ENCODE results near the gene SNX9.

The SNX9 gene

GRCh38 chr6:157867981-157868380, 44.9 kb downstream of the SNX9 start:
- Mint-ChIP-seq H3K36me3 (ENCODE audit: low read depth) (peaks cover 18% of the 10 kb centered on the region), H3K27me3 (ENCODE audit: low read depth, poor library complexity) (no peaks in the 10 kb centered on the region), H3K9me3 (no peaks in the 10 kb centered on the region), H3K4me1 (peaks cover 20% of the 10 kb centered on the region), H3K27ac (no peak overlapping the region), H3K4me3 (no peak overlapping the region)
- TF ChIP-seq, protein P1, sequence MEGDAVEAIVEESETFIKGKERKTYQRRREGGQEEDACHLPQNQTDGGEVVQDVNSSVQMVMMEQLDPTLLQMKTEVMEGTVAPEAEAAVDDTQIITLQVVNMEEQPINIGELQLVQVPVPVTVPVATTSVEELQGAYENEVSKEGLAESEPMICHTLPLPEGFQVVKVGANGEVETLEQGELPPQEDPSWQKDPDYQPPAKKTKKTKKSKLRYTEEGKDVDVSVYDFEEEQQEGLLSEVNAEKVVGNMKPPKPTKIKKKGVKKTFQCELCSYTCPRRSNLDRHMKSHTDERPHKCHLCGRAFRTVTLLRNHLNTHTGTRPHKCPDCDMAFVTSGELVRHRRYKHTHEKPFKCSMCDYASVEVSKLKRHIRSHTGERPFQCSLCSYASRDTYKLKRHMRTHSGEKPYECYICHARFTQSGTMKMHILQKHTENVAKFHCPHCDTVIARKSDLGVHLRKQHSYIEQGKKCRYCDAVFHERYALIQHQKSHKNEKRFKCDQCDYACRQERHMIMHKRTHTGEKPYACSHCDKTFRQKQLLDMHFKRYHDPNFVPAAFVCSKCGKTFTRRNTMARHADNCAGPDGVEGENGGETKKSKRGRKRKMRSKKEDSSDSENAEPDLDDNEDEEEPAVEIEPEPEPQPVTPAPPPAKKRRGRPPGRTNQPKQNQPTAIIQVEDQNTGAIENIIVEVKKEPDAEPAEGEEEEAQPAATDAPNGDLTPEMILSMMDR (IDR thresholded peaks at IDR 0.05) = no peak
- no peak for DNase-seq

DNA sequence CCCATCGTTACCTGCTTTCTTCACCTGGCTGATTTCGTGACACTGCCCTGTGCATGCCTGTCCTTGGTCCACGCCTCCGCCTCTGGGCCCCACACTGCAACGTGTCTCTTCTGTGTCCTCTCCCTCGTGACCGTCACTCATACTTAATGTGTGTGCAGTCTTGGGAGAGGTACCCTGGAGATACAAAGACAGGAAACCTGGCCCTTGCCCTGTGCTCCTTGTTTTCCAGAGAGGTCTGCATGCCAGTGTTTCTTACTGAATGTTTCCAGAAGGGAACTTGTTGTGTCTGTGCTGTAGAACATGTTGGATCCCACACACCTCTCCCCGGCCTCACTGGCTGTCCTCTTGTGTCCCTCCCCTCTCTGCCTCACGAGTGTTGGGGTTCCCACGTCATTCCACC, 45.8 kb downstream of the SNX9 start:
- no peak for DNase-seq
- H3K9me3 Mint-ChIP-seq = no peaks in the 10 kb centered on the region
- no peaks in the 10 kb centered on the region for H3K27me3 Mint-ChIP-seq (ENCODE audit: low read depth, poor library complexity)
- peaks cover 13% of the 10 kb centered on the region for H3K4me1 Mint-ChIP-seq
- H3K36me3 Mint-ChIP-seq (ENCODE audit: low read depth) = peaks cover 15% of the 10 kb centered on the region
- H3K4me3 Mint-ChIP-seq = no peak overlapping the region
- no peak overlapping the region for H3K27ac Mint-ChIP-seq
- TF ChIP-seq, protein P1 (IDR thresholded peaks at IDR 0.05) = no peak

DNA sequence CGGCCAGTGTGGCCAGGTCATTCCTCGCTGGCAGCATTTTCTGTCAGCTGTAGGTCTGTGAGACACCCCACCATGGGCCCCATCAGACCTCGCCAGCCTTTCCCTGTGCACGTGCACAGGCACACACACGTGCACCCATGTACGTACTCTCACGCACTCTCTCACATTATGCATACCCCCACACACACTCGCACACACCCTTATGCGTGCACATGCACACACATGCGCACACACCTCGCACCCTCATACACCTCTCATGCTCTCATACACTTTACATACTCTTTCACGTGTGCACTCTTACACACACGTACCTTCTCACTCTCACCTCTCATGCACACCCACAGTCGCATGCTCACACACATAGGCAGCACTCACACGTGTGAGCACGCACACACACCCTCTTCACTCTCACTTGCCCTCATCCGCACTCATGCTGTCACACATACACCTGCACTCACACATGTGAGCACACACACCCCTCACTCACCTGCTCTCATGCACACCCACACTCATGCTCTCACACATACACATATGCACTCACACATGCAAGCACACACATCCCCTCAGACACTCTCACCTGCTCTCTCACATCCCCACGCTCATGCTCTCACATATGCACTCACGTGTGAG, 46.7 kb downstream of the SNX9 start:
- Mint-ChIP-seq H3K4me3 (no peak overlapping the region), H3K4me1 (peaks cover 13% of the 10 kb centered on the region), H3K27me3 (ENCODE audit: low read depth, poor library complexity) (no peaks in the 10 kb centered on the region)

GRCh38 chr6:157873735-157874344, 50.8 kb downstream of the SNX9 start:
- H3K4me1 Mint-ChIP-seq = peaks cover 11% of the 10 kb centered on the region
- H3K27ac Mint-ChIP-seq = no peak overlapping the region
- no peaks in the 10 kb centered on the region for H3K9me3 Mint-ChIP-seq
- DNase-seq = peak; percentile 78
- TF ChIP-seq, protein P1 (IDR thresholded peaks at IDR 0.05) = peak; percentile 73
- H3K4me3 Mint-ChIP-seq = no peak overlapping the region
- no peaks in the 10 kb centered on the region for H3K27me3 Mint-ChIP-seq (ENCODE audit: low read depth, poor library complexity)
- H3K36me3 Mint-ChIP-seq (ENCODE audit: low read depth) = peaks cover 34% of the 10 kb centered on the region

More for the DNA sequence above, 46.7 kb downstream of the SNX9 start:
- peaks cover 16% of the 10 kb centered on the region for H3K36me3 Mint-ChIP-seq (ENCODE audit: low read depth)
- no peak for DNase-seq
- TF ChIP-seq, protein P1 (IDR thresholded peaks at IDR 0.05) = no peak
- no peak overlapping the region for H3K27ac Mint-ChIP-seq
- H3K9me3 Mint-ChIP-seq = no peaks in the 10 kb centered on the region

DNA sequence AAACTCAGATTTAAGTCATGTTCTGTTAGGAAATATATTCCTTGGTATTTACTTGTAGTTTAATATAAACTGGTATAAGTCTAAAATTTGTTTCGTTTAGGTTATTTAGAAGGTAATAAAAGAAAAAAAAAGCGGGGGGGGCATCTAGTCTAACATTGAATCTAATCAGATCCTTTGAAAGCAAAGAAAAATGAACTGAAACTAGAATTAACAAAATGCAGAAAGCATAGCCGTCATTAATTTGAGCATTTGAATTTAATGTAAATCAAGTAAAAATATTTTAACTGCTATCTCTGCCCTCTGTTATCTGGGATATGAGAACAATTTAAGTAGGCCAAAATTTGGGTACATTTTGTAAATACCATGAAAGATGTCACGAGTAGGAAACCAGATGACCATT, 54.1 kb downstream of the SNX9 start:
- Mint-ChIP-seq H3K4me3 (no peak overlapping the region), H3K27ac (no peak overlapping the region), H3K27me3 (ENCODE audit: low read depth, poor library complexity) (no peaks in the 10 kb centered on the region), H3K9me3 (no peaks in the 10 kb centered on the region), H3K36me3 (ENCODE audit: low read depth) (peaks cover 54% of the 10 kb centered on the region), H3K4me1 (peaks cover 27% of the 10 kb centered on the region)
- DNase-seq = no peak
- TF ChIP-seq, protein P1 (IDR thresholded peaks at IDR 0.05) = no peak
